BJ (cell line): ENCODE results near the gene TRIM36. TPM values are rescaled to one million over a fixed set of nuclear protein-coding genes. Genes with fewer than 3 reads are reported as not detected.

Experiments used
- polyA plus RNA-seq: library from polyadenylated mRNA; depleted of rRNA; stranded (reverse); fragments of >200 nt; gene quantifications from 2 replicates; pipeline ENCODE4 v1.2.3, GENCODE V29; 2011; rRNA removed

Gene TRIM36
- polyA plus RNA-seq, 1 experiment, result 0.15 TPM

Other genes starting within 250 kb of the TRIM36 start
- 2.1 and 4.5 TPM in 2 replicates for gene PGGT1B, start 93.0 kb upstream of the TRIM36 start, polyA plus RNA-seq
- gene CCDC112, start 126.7 kb upstream of the TRIM36 start, polyA plus RNA-seq, result 0.40 and 1.1 TPM in 2 replicates